Stimulated activated CD4-positive, alpha-beta T cell treated with anti-CD3 and anti-CD28 coated beads, Interleukin-12 subunit alpha, Interleukin-12 subunit beta, amount 100 ng/mL, for 4 hours (primary cell): ENCODE results near the gene ANKRD13B.
"Not testable (repeated sequence)": the region's sequence is repeated elsewhere in the genome, so short reads cannot be mapped to it uniquely, and the experiment has no call there.

Experiments
- DNase-seq: peaks from one replicate; pipeline ENCODE4 v3.0.0-alpha.2; 2020

Gene ANKRD13B

GRCh38 chr17:29592850-29593551 is at the start of gene ANKRD13B:
Gene ANKRD13B, plus strand, starts transcription at chr17:29593132. Its CDS starts 490 bp downstream, at chr17:29593622.
- DNase-seq, result no peak

- no peak for DNase-seq
These were observed 48.9 kb upstream of the ANKRD13B start for GRCh38 chr17:29544066-29544465.

GRCh38 chr17:29546085-29546484 is 46.8 kb upstream of the ANKRD13B start:
- DNase-seq, result no peak

- no peak for DNase-seq
These were observed 46.1 kb upstream of the ANKRD13B start for GRCh38 chr17:29546830-29547229.

- no peak for DNase-seq
These were observed 43.6 kb upstream of the ANKRD13B start for GRCh38 chr17:29549177-29549923.

- DNase-seq, result no peak
These were observed 37.1 kb upstream of the ANKRD13B start for GRCh38 chr17:29555840-29556239.

- no peak for DNase-seq
These were observed 35.7 kb upstream of the ANKRD13B start for GRCh38 chr17:29557085-29557738.

GRCh38 chr17:29557739-29558116 is 35.2 kb upstream of the ANKRD13B start:
- DNase-seq, result no peak

- DNase-seq, result not testable (repeated sequence)
These were observed 34.8 kb upstream of the ANKRD13B start for GRCh38 chr17:29558139-29558538.

GRCh38 chr17:29559640-29560039 is 33.3 kb upstream of the ANKRD13B start:
- no peak for DNase-seq

GRCh38 chr17:29560316-29560715 is 32.6 kb upstream of the ANKRD13B start:
- DNase-seq, result no peak

- DNase-seq, result no peak
These were observed 31.1 kb upstream of the ANKRD13B start for GRCh38 chr17:29561554-29562517.

- no peak for DNase-seq
These were observed 30.3 kb upstream of the ANKRD13B start for GRCh38 chr17:29562615-29563014.

- DNase-seq, result no peak
These were observed 29.1 kb upstream of the ANKRD13B start for GRCh38 chr17:29563816-29564215.

GRCh38 chr17:29565643-29566472 is 27.1 kb upstream of the ANKRD13B start:
- peak; percentile 54 for DNase-seq

- peak; percentile 58 for DNase-seq
These were observed 26.2 kb upstream of the ANKRD13B start, which contains the start of gene ABHD15 for GRCh38 chr17:29566473-29567303. Gene ABHD15, minus strand, starts transcription at chr17:29567037. Its CDS starts 71 bp downstream, at chr17:29566966.

- no peak for DNase-seq
These were observed 25.7 kb upstream of the ANKRD13B start for GRCh38 chr17:29567304-29567553.

GRCh38 chr17:29567554-29568330 is 25.2 kb upstream of the ANKRD13B start:
- DNase-seq, result peak; percentile 67

- DNase-seq, result peak; percentile 94
These were observed 24.3 kb upstream of the ANKRD13B start, which contains the start of gene TP53I13 for GRCh38 chr17:29568331-29569244. Gene TP53I13, plus strand, starts transcription at chr17:29568701. Its CDS starts 58 bp downstream, at chr17:29568759.
